Measurements from ENCODE around the gene FBRS. TPM values are rescaled to one million over a fixed set of nuclear protein-coding genes. Genes with fewer than 3 reads are reported as not detected.

The FBRS gene
- polyA plus RNA-seq, 1 of the 3 experiments (the other 2 are of a cell fraction) = 11.5 TPM

DNA sequence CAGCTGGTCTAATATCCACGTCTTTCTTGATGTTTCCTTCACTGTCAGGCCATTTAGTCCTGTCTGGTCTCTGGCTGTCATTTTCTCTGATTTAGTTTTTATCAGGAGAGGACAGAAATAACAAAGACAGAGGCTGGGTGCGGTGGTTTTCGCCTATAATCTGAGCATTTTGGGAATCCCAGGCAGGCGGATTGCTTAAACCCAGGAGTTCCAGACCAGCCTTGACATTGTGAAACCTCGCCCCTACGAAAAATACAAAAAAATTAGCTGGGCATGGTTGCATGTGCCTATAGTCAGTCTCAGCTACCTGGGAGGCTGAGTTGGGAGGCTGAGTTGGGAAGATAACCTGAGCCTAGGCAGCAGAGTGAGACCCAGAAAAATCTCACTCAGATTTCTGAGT, 47.8 kb downstream of the FBRS start:
- Histone ChIP-seq H3K27me3 (ENCODE audit: insufficient read depth) (no peaks in the 10 kb centered on the region), H3K27ac (ENCODE audit: low read depth in 2 of 2, low read length in 1 of 2) (no peak overlapping the region), H3F3A (replicated peaks; ENCODE audit: insufficient read depth) (peaks cover 5% of the 10 kb centered on the region), H3K4me2 (no peak overlapping the region), H4K20me1 (ENCODE audit: insufficient read depth) (no peaks in the 10 kb centered on the region), H2AFZ (ENCODE audit: low read depth) (no peak overlapping the region), H3K4me1 (ENCODE audit: control insufficient read depth in 1 of 2, insufficient read depth in 2 of 2, low read depth in 1 of 2, low read length in 1 of 2) (no peaks in the 10 kb centered on the region), H3K9ac (no peak overlapping the region), H3K36me3 (replicated peaks in 1 of 2; ENCODE audit: control insufficient read depth in 1 of 2, insufficient read depth in 2 of 2, low read length in 1 of 2) (peaks cover 73 to 84% of the 10 kb centered on the region in 2 experiments), H3K9me2 (no peaks in the 10 kb centered on the region), H3K4me3 (ENCODE audit: low read depth in 2 of 2, low read length in 1 of 2) (no peak overlapping the region), H3K9me3 (no peaks in the 10 kb centered on the region), H3K79me2 (ENCODE audit: insufficient read depth) (peaks cover 45% of the 10 kb centered on the region)
- ChIA-PET CTCF (interaction anchor here (1.2 kb wide), 1 partner anchor 34 kb away, joined by 3 read pairs; a partner anchor contains a TSS), POLR2A (no interaction called here)
- no peak for DNase-seq
- 98% methylated on average over 6 of the region's 6 CpGs for WGBS (ENCODE audit: low lambda C conversion rate)
- TF ChIP-seq MXI1 (IDR thresholded peaks at IDR 0.05; ENCODE audit: low read depth, low read length) (no peak), FOXM1 (IDR thresholded peaks at IDR 0.05; ENCODE audit: low read depth) (no peak), RAD21 (IDR thresholded peaks at IDR 0.05; ENCODE audit: low read length) (no peak), RCOR1 (IDR thresholded peaks at IDR 0.05; ENCODE audit: low read length) (no peak), JUND (IDR thresholded peaks at IDR 0.05) (no peak), RFX5 (IDR thresholded peaks at IDR 0.05; ENCODE audit: low read length) (no peak), FOXJ3 (CRISPR knock-in tag; IDR thresholded peaks at IDR 0.05) (no peak), SIN3A (IDR thresholded peaks at IDR 0.05; ENCODE audit: borderline replicate concordance, low read depth, low read length) (no peak), EZH2phosphoT487 (IDR thresholded peaks at IDR 0.05; ENCODE audit: borderline replicate concordance, low read depth) (no peak)
- TF ChIP-seq, protein P1, sequence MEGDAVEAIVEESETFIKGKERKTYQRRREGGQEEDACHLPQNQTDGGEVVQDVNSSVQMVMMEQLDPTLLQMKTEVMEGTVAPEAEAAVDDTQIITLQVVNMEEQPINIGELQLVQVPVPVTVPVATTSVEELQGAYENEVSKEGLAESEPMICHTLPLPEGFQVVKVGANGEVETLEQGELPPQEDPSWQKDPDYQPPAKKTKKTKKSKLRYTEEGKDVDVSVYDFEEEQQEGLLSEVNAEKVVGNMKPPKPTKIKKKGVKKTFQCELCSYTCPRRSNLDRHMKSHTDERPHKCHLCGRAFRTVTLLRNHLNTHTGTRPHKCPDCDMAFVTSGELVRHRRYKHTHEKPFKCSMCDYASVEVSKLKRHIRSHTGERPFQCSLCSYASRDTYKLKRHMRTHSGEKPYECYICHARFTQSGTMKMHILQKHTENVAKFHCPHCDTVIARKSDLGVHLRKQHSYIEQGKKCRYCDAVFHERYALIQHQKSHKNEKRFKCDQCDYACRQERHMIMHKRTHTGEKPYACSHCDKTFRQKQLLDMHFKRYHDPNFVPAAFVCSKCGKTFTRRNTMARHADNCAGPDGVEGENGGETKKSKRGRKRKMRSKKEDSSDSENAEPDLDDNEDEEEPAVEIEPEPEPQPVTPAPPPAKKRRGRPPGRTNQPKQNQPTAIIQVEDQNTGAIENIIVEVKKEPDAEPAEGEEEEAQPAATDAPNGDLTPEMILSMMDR (IDR thresholded peaks at IDR 0.05) = no peak
- TF ChIP-seq, protein P2, sequence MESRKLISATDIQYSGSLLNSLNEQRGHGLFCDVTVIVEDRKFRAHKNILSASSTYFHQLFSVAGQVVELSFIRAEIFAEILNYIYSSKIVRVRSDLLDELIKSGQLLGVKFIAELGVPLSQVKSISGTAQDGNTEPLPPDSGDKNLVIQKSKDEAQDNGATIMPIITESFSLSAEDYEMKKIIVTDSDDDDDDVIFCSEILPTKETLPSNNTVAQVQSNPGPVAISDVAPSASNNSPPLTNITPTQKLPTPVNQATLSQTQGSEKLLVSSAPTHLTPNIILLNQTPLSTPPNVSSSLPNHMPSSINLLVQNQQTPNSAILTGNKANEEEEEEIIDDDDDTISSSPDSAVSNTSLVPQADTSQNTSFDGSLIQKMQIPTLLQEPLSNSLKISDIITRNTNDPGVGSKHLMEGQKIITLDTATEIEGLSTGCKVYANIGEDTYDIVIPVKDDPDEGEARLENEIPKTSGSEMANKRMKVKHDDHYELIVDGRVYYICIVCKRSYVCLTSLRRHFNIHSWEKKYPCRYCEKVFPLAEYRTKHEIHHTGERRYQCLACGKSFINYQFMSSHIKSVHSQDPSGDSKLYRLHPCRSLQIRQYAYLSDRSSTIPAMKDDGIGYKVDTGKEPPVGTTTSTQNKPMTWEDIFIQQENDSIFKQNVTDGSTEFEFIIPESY (IDR thresholded peaks at IDR 0.05; ENCODE audit: borderline replicate concordance, low read depth) = no peak
- TF ChIP-seq, protein P3, sequence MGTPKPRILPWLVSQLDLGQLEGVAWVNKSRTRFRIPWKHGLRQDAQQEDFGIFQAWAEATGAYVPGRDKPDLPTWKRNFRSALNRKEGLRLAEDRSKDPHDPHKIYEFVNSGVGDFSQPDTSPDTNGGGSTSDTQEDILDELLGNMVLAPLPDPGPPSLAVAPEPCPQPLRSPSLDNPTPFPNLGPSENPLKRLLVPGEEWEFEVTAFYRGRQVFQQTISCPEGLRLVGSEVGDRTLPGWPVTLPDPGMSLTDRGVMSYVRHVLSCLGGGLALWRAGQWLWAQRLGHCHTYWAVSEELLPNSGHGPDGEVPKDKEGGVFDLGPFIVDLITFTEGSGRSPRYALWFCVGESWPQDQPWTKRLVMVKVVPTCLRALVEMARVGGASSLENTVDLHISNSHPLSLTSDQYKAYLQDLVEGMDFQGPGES (IDR thresholded peaks at IDR 0.05; ENCODE audit: low read depth, low read length) = no peak

DNA sequence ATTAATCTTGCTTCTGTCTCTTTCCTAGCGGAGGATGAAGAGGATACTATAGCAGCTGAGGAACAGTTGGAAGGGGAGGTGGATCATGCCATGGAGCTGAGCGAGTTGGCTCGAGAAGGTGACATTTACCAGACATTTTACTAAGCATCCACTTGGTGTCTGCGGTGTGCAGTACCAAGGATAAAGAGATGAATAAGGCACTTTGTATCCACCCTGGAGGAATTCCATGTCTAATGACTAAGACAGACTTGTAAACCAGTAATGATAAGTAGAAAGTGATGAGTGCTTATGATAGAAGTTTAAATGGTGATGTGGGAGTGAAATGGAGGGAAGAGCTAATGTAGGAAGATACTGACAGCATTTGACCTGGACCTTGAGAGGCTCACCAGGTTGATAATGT, 52.7 kb downstream of the FBRS start:
- no peak for TF ChIP-seq NFIC (IDR thresholded peaks at IDR 0.05; ENCODE audit: borderline replicate concordance)
- TF ChIP-seq EZH2phosphoT487 (IDR thresholded peaks at IDR 0.05; ENCODE audit: borderline replicate concordance, low read depth) = no peak
- no peak for TF ChIP-seq GABPA (IDR thresholded peaks at IDR 0.05; ENCODE audit: low read depth)
- no peak for TF ChIP-seq RAD21 (IDR thresholded peaks at IDR 0.05; ENCODE audit: low read length)
- no peak for TF ChIP-seq FOXM1 (IDR thresholded peaks at IDR 0.05; ENCODE audit: low read depth)
- Histone ChIP-seq H3K9me3 (no peaks in the 10 kb centered on the region), H3K9ac (no peak overlapping the region), H3K4me1 (ENCODE audit: control insufficient read depth in 1 of 2, insufficient read depth in 2 of 2, low read depth in 1 of 2, low read length in 1 of 2) (peaks cover 0 to 6% of the 10 kb centered on the region in 2 experiments; a peak in 1 of 4 replicates), H3K9me2 (no peaks in the 10 kb centered on the region), H3K27me3 (ENCODE audit: insufficient read depth) (no peaks in the 10 kb centered on the region), H3K79me2 (ENCODE audit: insufficient read depth) (peaks cover 17% of the 10 kb centered on the region), H4K20me1 (ENCODE audit: insufficient read depth) (no peaks in the 10 kb centered on the region), H3K27ac (ENCODE audit: low read depth in 2 of 2, low read length in 1 of 2) (no peak overlapping the region), H3F3A (replicated peaks; ENCODE audit: insufficient read depth) (peaks cover 10% of the 10 kb centered on the region), H2AFZ (ENCODE audit: low read depth) (no peak overlapping the region), H3K4me2 (no peak overlapping the region), H3K36me3 (replicated peaks in 1 of 2; ENCODE audit: control insufficient read depth in 1 of 2, insufficient read depth in 2 of 2, low read length in 1 of 2) (peaks cover 87 to 93% of the 10 kb centered on the region in 2 experiments), H3K4me3 (ENCODE audit: low read depth in 2 of 2, low read length in 1 of 2) (no peak overlapping the region)
- no peak for DNase-seq
- CTCF ChIA-PET = interaction anchor here (1.7 kb wide), 1 partner anchor 17 kb away, joined by 5 read pairs; no protein-coding TSS in a partner anchor
- 95% methylated on average over 4 of the region's 4 CpGs for WGBS (ENCODE audit: low lambda C conversion rate)
- POLR2A ChIA-PET = no interaction called here

All from SK-N-SH (cell line).